NAMALWA (cell line): ENCODE results near the gene PGLYRP2.
"Not testable (repeated sequence)": the region's sequence is repeated elsewhere in the genome, so short reads cannot be mapped to it uniquely, and the experiment has no call there.

ENCODE experiments used
- DNase-seq: peaks from one replicate; pipeline ENCODE4 v3.0.0-alpha.2; 2015; ENCODE audit warnings: low spot score

The PGLYRP2 gene

GRCh38 chr19:15487038-15487437, 7.7 kb upstream of the PGLYRP2 start:
- no peak for DNase-seq

GRCh38 chr19:15485768-15486167, 6.5 kb upstream of the PGLYRP2 start:
- DNase-seq: not testable (repeated sequence)

GRCh38 chr19:15480996-15481395, 1.7 kb upstream of the PGLYRP2 start:
- not testable (repeated sequence) for DNase-seq

DNA sequence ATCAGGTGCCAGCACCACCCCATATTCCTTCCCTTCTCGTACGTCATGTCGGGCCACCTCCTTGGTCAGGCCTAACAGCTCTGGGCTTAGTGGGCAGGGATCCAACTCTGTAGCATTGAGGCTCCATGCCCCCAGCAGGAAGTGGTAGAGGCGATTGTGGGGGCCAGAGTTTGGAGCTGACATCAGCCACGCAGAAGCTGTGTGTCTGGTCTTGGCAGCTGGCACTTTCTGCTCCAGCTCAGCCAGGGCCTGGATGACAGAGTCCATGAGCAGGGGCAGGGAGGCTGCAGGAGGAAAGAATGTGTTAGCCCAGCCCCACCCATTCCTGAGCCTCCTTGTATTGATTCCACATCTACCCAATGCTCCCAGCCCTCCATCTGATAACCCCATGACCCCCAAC, 3.0 kb downstream of the PGLYRP2 start:
- no peak for DNase-seq

DNA sequence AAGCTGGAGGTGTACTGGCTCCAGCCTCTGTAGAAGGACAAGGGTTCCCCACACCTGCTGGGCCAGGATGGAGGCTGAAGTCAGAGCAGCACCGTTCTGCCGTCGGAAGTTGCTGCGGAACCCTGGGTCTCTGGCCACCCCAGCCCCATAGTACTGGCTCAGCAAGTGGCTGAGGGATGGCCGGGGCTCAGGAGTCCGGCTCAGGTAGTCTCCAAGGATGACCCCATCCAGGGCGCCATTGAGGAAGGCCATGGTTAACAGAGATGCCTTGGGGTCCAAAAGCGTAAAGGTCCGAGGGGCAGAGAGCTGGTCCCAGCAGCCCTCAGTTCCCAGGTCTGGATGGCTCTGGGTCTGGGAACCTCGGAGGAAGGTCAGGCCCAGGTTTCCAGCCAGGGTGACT, 3.7 kb downstream of the PGLYRP2 start:
- DNase-seq: no peak

DNA sequence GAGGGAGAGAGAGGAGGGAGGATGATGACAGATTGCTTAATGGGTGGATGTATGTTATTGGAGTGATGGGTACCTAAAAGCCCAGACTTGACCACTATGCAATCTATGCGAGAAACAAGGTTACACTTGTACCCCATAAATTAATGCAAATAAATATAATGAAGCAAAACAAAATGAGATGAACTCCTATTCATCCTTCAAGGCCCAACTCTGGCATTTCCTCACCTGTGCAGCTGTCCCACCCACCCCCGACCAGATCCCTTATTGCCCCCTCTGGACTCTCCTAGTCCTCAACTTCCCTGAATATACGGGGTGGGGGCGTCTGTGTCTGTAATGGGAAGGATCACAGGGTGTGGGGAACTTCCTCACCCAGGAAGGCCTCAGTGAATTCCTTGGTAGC, 4.1 kb downstream of the PGLYRP2 start:
- no peak for DNase-seq

DNA sequence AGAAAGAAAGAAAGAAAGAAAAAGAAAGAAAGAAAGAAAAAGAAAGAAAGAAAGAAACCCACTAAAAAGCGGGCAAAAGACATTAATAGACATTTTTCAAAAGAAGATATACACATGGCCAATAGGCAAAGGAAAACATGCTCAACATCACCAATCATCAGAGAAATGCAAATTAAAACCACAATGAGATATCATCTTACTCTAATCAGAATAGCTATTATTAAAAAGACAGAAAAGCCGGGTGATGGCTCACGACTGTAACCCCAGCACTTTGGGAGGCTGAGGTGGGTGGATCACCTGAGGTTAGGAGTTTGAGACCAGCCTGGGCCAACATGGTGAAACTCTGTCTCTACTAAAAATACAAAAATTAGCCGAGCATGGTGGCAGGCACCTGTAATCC, 5.5 kb downstream of the PGLYRP2 start:
- DNase-seq: not testable (repeated sequence)

GRCh38 chr19:15471639-15472101, 7.6 kb downstream of the PGLYRP2 start:
- DNase-seq: no peak

- DNase-seq: no peak
Measured at GRCh38 chr19:15469513-15470297, 9.6 kb downstream of the PGLYRP2 start.

- no peak for DNase-seq
Measured at GRCh38 chr19:15468675-15469512, 10.4 kb downstream of the PGLYRP2 start.

DNA sequence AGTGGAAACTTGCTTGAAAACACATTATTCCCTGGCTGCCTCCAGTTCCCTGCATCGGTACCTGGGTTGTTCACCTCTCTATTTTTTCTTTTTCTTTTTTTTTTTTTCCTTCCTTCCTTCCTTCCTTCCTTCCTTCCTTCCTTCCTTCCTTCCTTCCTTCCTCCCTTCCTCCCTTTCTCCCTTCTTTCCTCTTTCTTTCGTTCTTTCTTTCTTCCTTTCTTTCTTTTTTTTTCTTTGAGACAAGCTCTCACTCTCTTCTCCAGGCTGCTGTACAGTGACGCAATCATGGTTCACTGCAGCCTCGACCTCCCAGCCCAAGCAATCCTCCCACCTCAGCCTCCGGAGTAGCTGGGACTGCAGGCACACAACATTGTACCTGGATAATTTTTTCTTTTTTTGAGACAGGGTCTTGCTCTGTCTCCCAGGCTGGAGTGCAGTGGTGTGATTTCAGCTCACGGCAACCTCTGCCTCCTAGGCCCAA, 11.5 kb downstream of the PGLYRP2 start:
- no peak for DNase-seq

DNA sequence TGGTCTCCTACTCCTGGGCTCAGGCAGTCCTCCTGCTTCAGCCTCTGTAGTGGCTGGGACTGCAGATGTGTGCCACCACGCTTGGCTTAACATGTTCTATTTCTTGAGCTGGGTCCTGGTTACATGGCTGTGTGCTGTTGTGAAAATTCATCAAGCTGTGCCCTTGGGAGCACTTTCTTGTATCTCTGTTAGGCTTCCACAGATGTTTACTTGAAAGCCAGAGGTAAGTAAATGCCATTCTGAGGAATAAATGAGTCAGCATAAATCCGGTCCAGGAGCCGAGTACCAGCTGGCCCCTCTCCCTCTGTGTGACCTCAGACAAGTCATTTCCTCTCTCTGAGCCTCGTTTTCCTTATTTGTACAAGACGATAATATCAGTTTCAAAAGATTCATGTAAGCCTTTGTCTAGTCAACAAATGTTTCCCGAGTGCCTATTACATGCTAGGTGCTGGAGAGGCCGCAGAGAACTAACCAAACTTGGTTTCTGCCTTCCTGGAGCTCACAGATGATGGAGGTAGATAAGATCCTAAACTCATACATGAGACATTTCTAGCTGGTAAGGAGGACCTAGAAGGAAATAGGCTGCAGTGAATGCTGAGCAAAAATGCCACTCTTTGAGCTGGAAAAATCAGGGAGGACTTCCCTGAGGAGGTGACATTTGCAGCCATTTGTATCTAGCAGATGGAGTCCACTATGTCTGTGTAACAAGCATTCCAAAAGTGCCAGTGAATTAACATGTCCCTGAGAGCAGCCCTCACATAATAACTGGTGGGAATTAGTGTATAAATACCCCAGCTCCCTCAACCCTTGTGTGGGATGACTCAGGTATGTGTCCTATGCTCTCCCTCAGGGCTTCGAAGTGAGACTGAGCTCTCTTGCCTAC, 12.2 kb downstream of the PGLYRP2 start:
- peak; percentile 54 for DNase-seq

- peak; percentile 49 for DNase-seq
Measured at GRCh38 chr19:15464394-15465385, 14.6 kb downstream of the PGLYRP2 start, which contains the start of gene RASAL3. Gene RASAL3, minus strand, starts transcription at chr19:15464544. Its CDS starts 186 bp downstream, at chr19:15464358.

DNA sequence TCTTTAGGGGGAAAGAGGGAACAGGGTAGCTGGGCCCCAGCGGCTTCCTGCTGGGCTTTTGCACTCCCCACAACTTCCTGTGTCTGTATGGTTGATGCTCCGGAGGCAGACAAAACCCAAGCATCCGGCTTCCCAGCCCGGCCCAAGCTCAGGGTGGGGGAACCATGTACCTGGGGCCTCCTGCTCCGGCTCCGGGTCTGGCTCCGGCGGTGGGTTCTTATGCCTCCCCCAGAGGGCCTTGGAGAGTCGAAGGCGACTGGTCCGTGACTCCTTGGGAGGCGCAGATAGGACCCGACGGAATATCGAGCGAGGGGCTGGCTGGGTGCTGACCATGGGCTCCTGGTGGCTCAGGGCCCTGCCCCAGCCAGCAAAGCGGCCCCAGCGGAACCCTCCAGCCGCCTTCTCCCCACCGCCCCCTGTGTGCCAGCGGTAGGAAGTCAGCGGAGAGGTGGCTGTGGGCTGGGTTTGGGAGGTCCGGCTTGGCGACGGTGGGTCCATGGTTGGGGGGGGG, 15.4 kb downstream of the PGLYRP2 start:
- peak; percentile 69 for DNase-seq

DNA sequence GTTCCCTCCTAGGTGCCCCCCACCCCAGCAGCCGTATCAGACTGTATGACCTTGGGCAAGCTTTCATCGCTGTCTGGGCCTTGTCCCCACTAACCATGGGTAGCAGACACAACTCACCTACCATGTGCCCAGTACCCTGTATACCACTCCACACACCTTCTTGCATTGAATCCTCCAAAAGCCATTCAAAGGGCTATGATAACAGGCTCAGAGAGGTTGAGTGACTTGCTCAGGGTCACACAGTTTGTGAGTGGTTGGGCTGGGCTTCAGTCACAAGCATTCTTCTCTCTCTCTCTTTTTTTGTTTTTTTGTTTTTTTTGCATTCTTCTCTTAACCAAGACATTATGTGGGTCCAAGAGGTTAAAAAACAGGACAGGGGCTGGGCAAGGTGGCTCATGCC, 17.6 kb downstream of the PGLYRP2 start:
- DNase-seq: no peak

DNA sequence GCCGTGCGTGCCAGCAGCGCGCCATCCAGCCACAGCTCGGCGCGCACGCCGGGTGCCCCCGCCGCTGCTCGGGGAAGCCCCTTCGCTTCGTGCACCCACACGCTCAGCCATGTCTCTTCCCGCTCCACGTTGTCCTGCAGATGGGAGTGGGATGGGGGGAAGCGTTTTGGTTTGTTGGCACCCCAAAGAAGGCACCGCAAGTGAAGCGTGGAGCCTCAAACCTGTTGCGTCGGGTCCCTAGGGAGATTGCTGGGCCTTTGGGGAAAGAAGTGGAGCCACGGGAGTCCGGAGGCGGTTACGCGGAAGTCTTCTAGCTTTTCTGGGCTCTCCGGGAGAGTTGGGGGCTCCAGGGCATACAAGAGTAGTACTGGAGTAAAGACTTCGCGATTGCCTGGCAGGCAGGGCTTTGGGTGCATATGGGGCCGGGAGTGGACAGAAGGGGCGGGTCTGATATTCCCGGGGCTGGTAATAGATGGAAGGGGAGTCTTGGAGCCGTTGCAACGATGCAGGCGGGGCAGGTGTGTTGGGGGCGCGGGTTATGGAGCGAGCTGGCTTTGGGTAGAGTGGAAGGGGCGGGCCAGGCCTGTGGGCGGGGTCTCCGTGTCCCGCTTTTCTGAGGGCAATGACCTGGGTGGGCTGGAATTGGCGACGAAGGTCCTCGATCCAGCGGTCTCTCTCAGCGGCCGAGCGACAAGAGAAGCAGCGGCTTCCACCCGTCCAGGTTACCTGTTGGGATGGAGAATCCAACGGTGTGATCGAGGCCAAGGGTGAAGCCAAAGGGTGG, 21.4 kb downstream of the PGLYRP2 start:
- no peak for DNase-seq

DNA sequence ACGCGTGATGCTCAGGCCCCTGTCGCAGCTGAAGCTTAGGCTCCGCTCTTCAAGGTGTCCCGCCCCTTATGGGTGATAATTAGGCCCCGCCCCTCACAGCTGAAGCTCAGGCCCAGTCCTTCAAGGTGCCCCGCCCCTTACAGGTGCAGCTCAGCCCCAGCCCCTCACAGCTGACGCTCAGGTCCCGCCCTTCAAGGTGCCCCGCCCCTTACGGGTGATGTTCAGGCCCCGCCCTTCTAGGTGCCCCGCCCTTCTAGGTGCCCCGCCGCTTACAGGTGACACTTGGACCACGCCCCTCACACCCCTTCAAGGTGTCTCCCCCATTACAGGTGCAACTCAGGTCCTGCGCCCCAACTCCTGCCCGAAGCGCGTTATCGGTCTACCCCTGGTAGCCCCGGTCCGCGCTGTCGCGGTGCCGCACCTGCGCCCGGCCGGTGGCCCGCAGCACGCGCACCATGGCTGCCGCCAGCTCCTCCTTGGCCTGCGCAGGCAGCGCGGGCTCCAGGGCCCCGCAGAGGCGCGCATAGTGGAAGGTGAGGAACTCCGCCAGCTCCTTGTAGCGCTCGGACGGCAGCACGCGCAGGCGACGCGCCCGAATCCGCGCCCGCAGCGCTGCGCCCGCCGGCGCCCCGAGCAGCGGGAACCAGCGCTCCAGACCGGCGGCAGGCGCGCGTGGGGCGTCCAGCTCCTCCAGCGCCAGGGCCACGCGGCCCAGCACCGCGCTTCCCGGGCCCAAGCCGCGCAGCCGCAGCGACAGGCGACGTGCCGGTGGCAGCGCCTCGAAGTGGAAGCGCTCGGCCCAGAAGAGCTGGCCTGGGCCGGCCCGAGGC, 22.2 kb downstream of the PGLYRP2 start:
- DNase-seq: peak; percentile 60

- no peak for DNase-seq
Measured at GRCh38 chr19:15456441-15456840, 22.9 kb downstream of the PGLYRP2 start.

DNA sequence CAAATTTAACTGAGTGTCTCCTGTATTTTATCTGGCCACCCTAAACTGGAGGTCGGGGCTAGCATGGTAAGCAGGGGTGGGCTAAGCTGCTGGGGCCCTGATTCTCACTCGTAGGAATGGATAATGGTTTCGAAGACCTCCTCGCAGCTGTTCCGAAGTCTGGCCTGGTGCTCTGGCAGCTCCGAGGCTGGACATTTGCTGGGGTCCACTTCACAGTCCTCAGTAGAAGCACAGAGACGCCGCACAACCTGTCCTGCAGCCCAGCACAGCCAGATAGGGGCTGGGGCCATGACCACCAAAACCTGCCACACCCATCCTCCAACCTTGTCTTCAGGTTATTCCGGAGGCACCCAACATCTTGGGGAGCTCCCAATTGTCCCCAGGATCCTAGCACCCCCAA, 23.3 kb downstream of the PGLYRP2 start:
- no peak for DNase-seq
